ENCODE data around the gene USP12. TPM values are rescaled to one million over a fixed set of nuclear protein-coding genes. Genes with fewer than 3 reads are reported as not detected.

USP12 gene
- total RNA-seq, 2 donors from 2014 or later, result 22.6 to 40.5 TPM

DNA sequence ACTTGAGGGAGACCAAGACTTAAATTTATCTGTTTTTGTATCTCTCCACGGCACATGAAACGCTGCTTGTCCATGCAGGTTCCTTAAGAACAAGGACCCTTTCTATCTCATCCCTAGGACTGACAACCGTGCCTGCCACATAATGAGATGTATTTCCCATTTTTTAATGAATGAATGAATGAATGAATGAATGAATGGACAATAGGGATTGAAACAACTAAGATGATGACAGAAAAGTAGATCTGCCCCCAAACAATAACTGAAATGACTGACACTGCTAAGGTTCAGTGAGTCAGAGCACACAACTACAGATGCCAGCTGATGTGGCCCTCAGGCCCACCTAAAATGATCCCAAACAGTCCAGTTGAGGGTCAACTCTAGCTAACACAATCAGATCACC is 69.8 kb downstream of the USP12 start:
- ATAC-seq (ENCODE audit: insufficient number of reproducible peaks, low FRiP score, low read depth), result no peak
- TF ChIP-seq, protein P1, sequence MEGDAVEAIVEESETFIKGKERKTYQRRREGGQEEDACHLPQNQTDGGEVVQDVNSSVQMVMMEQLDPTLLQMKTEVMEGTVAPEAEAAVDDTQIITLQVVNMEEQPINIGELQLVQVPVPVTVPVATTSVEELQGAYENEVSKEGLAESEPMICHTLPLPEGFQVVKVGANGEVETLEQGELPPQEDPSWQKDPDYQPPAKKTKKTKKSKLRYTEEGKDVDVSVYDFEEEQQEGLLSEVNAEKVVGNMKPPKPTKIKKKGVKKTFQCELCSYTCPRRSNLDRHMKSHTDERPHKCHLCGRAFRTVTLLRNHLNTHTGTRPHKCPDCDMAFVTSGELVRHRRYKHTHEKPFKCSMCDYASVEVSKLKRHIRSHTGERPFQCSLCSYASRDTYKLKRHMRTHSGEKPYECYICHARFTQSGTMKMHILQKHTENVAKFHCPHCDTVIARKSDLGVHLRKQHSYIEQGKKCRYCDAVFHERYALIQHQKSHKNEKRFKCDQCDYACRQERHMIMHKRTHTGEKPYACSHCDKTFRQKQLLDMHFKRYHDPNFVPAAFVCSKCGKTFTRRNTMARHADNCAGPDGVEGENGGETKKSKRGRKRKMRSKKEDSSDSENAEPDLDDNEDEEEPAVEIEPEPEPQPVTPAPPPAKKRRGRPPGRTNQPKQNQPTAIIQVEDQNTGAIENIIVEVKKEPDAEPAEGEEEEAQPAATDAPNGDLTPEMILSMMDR (IDR thresholded peaks at IDR 0.05), result no peak
- Histone ChIP-seq H3K27me3 (replicated peaks; ENCODE audit: insufficient read depth) (no peaks in the 10 kb centered on the region), H3K4me3 (no peak overlapping the region), H3K4me1 (ENCODE audit: control insufficient read depth in 1 of 2, low read depth in 2 of 2) (no peaks in the 10 kb centered on the region), H3K9me3 (no peaks in the 10 kb centered on the region), H3K36me3 (peaks cover 13% of the 10 kb centered on the region), H3K27ac (no peak overlapping the region)
- DNase-seq (ENCODE audit: low spot score), result no peak

DNA sequence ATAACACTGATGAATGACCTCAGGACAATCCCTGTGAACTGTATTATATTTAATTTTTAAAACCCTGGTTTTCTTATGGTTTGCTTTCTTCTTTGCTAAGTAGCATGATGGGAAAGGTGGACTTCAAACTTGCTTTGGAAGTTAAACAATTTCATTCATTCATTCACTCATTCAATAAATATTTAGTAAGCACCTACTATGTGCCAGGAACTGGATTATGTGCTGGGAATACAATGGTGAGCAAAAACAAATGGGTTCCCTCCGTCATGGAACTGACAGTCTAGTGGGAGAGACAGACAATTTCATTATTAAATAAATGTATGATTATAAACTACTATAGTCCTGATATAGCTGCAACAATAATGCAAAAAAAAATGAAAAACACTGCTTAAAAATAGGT is 70.3 kb downstream of the USP12 start:
- ATAC-seq (ENCODE audit: insufficient number of reproducible peaks, low FRiP score, low read depth) (no peak), DNase-seq (ENCODE audit: low spot score) (no peak)
- no peak overlapping the region for H3K4me3 ChIP-seq
- H3K27me3 ChIP-seq (replicated peaks; ENCODE audit: insufficient read depth), result no peaks in the 10 kb centered on the region
- TF ChIP-seq, protein P1 (IDR thresholded peaks at IDR 0.05), result no peak
- peaks cover 13% of the 10 kb centered on the region for H3K36me3 ChIP-seq
- no peaks in the 10 kb centered on the region for H3K9me3 ChIP-seq
- H3K4me1 ChIP-seq (ENCODE audit: control insufficient read depth in 1 of 2, low read depth in 2 of 2), result no peaks in the 10 kb centered on the region
- H3K27ac ChIP-seq, result no peak overlapping the region

DNA sequence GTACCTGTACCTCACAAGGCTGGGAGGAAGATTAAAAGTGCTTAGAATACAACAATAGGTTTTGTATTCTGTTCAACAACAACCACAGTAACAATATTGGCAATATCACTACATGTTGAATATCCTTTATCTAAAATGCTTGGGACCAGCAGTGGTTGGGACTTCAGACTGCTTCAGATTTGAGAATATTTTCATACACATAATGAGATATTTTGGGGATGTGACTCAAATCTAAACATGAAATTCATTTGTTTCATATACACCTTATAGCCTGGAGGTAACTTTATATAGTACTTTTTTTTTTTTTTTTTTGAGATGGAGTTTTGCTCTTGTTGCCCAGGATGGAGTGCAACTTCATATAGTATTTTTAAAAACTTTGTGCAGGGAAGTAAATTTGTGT is 73.9 kb downstream of the USP12 start:
- Histone ChIP-seq H3K36me3 (peaks cover 1% of the 10 kb centered on the region), H3K27ac (no peak overlapping the region), H3K27me3 (replicated peaks; ENCODE audit: insufficient read depth) (no peaks in the 10 kb centered on the region), H3K4me1 (ENCODE audit: control insufficient read depth in 1 of 2, low read depth in 2 of 2) (no peaks in the 10 kb centered on the region), H3K9me3 (no peaks in the 10 kb centered on the region), H3K4me3 (no peak overlapping the region)
- DNase-seq (ENCODE audit: low spot score) (no peak), ATAC-seq (ENCODE audit: insufficient number of reproducible peaks, low FRiP score, low read depth) (no peak)
- TF ChIP-seq, protein P1 (IDR thresholded peaks at IDR 0.05), result no peak

DNA sequence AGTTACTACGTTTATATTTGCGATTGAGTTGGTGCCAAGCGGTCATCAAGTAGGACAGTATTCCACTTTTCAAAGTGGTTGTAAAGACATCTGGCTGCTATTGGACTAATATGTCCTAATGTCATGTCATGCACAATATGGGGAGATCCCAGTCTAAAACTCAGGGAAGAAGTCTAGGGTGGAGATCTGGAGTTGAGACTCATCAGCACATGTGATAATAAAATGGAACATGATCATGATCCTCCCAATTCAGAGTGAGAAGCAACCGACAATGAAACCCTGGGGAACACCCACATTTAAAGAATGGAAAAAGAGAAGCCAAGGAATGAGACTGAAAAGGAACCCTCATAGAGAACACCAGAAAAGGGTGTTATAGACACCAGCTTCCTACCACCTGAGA is 80.2 kb downstream of the USP12 start:
- H3K9me3 ChIP-seq, result no peaks in the 10 kb centered on the region
- no peak for ATAC-seq (ENCODE audit: insufficient number of reproducible peaks, low FRiP score, low read depth)
- H3K27me3 ChIP-seq (replicated peaks; ENCODE audit: insufficient read depth), result no peaks in the 10 kb centered on the region
- H3K4me3 ChIP-seq, result no peak overlapping the region
- H3K4me1 ChIP-seq (ENCODE audit: control insufficient read depth in 1 of 2, low read depth in 2 of 2), result no peaks in the 10 kb centered on the region
- H3K36me3 ChIP-seq, result no peaks in the 10 kb centered on the region
- H3K27ac ChIP-seq, result no peak overlapping the region
- no peak for DNase-seq (ENCODE audit: low spot score)
- TF ChIP-seq, protein P1 (IDR thresholded peaks at IDR 0.05), result no peak

DNA sequence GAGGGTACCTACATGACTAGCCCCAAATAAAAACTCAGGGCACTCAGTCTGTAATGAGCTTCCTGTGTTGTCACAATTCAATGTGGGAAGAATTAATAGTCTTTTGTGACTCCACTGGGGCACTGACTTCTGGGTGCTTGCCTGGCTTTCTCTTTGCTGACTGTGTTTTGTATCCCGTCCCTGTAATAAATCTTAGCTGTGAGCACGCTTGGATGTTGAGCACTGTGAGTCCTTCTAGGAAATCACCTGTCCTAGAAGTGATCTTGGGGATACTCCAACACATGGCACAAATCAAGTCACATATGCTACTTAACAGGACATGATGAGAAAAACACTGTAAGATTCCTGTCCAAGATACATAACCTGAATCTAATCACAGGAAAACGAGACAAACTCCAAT is 83.0 kb downstream of the USP12 start:
- Histone ChIP-seq H3K36me3 (peaks cover 4% of the 10 kb centered on the region), H3K4me1 (ENCODE audit: control insufficient read depth in 1 of 2, low read depth in 2 of 2) (no peaks in the 10 kb centered on the region), H3K27ac (no peak overlapping the region), H3K4me3 (no peak overlapping the region), H3K9me3 (no peaks in the 10 kb centered on the region), H3K27me3 (replicated peaks; ENCODE audit: insufficient read depth) (no peaks in the 10 kb centered on the region)
- DNase-seq (ENCODE audit: low spot score) (no peak), ATAC-seq (ENCODE audit: insufficient number of reproducible peaks, low FRiP score, low read depth) (no peak)
- TF ChIP-seq, protein P1 (IDR thresholded peaks at IDR 0.05), result no peak
